Activated effector memory CD4-positive, alpha-beta T cell treated with anti-CD3 and anti-CD28 coated beads, Interleukin-2, amount 50 U/mL, for 16 hours (primary cell): Measurements from ENCODE around the gene NMRAL1.

Source experiments
- DNase-seq: peaks from one replicate; pipeline ENCODE4 v3.0.0-alpha.2; 2020

NMRAL1 gene

DNA sequence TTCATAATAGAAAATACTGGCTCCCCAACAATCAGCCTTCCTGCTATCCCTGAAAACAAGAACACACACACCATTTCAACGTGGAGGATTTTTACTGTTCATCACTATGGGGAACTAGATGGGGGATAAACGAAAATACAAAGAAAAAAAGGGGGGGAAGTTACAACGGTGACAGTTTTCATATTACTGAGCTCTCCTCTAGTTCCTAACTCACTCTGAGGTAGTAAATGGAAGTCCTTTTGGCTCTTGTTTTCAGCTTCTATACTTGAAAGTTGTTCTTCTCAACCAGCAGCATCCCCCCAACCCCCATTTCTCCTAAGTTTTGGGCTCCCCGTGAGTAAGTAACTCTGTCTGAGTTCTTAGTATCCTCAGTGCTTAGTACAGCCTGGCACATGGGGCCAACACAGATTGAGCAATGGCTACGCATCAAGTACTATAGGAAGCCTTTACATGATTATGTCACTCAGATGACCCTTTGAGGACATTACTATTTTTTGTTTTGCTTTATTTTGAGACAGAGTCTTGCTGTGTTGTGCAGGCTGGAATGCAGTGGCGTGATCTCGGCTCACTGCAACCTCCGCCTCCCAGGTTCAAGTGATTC, 53.8 kb downstream of the NMRAL1 start:
- no peak for DNase-seq

DNA sequence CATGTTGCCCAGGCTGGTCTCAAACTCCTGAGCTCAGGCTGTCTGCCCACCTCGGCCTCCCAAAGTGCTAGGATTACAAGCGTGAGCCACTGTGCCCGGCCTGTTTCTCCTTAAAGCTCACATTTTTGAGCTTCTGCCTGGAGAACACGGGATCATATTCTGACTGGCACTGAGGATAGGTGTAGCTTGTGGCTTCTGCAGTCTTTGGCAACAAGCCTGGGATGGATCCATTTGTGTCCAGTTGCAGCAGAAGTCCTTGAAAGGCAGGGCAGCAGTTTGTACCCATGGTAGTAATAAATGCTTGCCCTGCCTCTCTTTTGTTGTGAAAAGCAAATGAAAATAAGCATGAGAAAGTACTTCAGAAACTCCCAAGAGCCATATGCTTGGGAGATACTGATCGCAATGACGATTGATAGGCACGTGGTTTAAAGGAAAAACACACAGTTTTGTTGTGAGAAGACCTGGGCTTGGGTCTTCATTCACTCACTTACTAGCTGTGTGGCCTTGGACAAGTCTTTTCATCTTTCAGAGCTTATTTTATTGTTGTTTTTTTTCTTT, 54.9 kb downstream of the NMRAL1 start:
- DNase-seq = no peak

GRCh38 chr16:4416200-4417032, 58.0 kb downstream of the NMRAL1 start, which contains the start of gene CORO7:
CORO7 (minus strand) TSS chr16:4416596; CDS start chr16:4416518, 78 bp downstream.
- DNase-seq = peak; percentile 99

- DNase-seq = peak; percentile 86
Measured at GRCh38 chr16:4415538-4416199, 58.8 kb downstream of the NMRAL1 start.

DNA sequence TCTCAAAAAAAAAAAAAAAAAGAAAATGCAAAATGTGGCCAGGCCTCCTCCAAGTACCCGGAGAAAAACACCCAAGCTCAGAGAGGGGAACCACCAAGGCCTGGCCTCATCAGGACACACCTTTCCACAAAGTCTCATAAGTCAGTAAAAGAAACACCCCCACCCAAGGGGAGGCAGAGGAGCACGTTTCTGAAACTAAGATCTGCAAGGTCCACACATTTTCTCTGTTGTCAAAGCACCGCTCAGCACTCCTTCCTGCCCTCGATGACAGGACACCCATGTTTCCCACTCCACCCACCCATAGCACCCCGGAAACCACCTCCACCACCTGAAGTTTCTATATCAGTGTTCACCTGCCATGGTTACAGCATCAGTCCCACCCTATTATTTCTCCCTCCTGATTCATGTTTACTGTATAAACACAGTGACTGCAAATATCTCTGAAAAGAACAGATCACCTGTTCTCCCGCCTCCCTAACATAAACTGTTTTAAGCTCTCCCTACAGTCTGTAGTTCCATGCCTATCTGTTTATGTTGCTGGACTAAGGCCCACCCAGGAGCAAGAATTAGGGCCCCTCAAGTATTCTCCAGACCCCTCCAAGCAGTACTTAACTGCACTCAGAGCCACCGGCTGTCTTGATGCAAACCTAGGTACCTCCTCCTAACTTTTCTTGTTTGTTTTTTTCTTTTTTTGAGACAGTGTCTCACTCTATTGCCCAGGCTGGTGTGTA, 60.1 kb downstream of the NMRAL1 start:
- DNase-seq = peak; percentile 93

GRCh38 chr16:4412854-4413253, 61.6 kb downstream of the NMRAL1 start:
- no peak for DNase-seq

DNA sequence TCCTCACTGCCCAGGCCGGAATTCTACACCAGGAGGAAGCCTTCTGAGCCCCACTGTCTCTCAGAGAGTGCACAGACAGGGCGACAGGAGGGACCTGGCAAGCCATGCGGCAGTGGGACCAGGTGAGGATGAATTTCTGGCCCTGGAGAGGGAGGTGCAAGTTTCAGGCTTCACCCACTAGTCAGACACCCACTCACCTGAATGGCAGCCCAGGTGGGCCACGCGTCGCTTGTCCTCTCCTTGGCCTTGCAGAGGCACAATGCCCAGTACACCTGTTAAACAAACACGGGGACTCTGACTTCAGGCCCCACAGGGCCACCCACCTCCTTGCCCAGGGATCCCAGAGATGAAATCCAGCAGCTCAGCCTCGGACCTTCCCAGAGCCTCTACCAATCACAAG, 62.3 kb downstream of the NMRAL1 start:
- DNase-seq = no peak
